ENCODE results near the gene CLIP3. TPM values are rescaled to one million over a fixed set of nuclear protein-coding genes. Genes with fewer than 3 reads are reported as not detected.

CLIP3 gene
- polyA plus RNA-seq, 2 of the 4 experiments (the other 2 are of a cell fraction): 1.1 to 1.5 TPM

GRCh38 chr19:36014012-36014924 lies 18.4 kb downstream of the CLIP3 start, which contains the start of gene ALKBH6 (continued):
- TF ChIP-seq KDM5A (IDR thresholded peaks at IDR 0.05): no peak
- peak; percentile 43; the same call in 1 of the 2 replicates for TF ChIP-seq PBX3 (IDR thresholded peaks at IDR 0.05)
- TF ChIP-seq JUNB (IDR thresholded peaks at IDR 0.05): no peak
- peak; percentile 40; the same call in 1 of the 2 replicates for TF ChIP-seq REST (IDR thresholded peaks at IDR 0.05)
- TF ChIP-seq SMC3 (IDR thresholded peaks at IDR 0.05): no peak
- no peak for TF ChIP-seq ZFP36 (IDR thresholded peaks at IDR 0.05; ENCODE audit: borderline replicate concordance, partially characterized antibody)
- TF ChIP-seq BHLHE40 (IDR thresholded peaks at IDR 0.05; ENCODE audit: low read depth, low read length): no peak
- peak; percentile 80 for TF ChIP-seq POLR2A (IDR thresholded peaks at IDR 0.05; ENCODE audit: low read length)
- TF ChIP-seq FOSB (CRISPR knock-in tag; IDR thresholded peaks at IDR 0.05): no peak
- TF ChIP-seq CBX8 (IDR thresholded peaks at IDR 0.05): no peak
- no peak for TF ChIP-seq HDAC2 (IDR thresholded peaks at IDR 0.05)
- TF ChIP-seq KDM1A (IDR thresholded peaks at IDR 0.05; ENCODE audit: low read depth): no peak
- peak; percentile 85 for TF ChIP-seq RFX5 (IDR thresholded peaks at IDR 0.05)
- TF ChIP-seq HMGXB4 (CRISPR knock-in tag; IDR thresholded peaks at IDR 0.05; ENCODE audit: borderline replicate concordance): no peak
- no peak for TF ChIP-seq HOXA7 (CRISPR knock-in tag; IDR thresholded peaks at IDR 0.05)
- TF ChIP-seq RCOR1 (IDR thresholded peaks at IDR 0.05; ENCODE audit: low read depth, low read length): no peak
- TF ChIP-seq EP300 (IDR thresholded peaks at IDR 0.05): no peak
- no peak for TF ChIP-seq ATOH8 (CRISPR knock-in tag; IDR thresholded peaks at IDR 0.05; ENCODE audit: low read depth)
- 0 out of 2 replicates have a peak, but pooled peaks have one; percentile 57 for TF ChIP-seq HOXB5 (CRISPR knock-in tag; IDR thresholded peaks at IDR 0.05)
- TF ChIP-seq MAZ (IDR thresholded peaks at IDR 0.05; ENCODE audit: borderline replicate concordance, low read depth, low read length): no peak
- no peak for TF ChIP-seq HEYL (CRISPR knock-in tag; IDR thresholded peaks at IDR 0.05)
- no peak for TF ChIP-seq POLR2AphosphoS2 (conservative IDR thresholded peaks at IDR 0.05; ENCODE audit: low read length)
- no peak for TF ChIP-seq GATA3 (IDR thresholded peaks at IDR 0.05; ENCODE audit: borderline replicate concordance)
- no peak for TF ChIP-seq NFE2L2 (conservative IDR thresholded peaks at IDR 0.05; ENCODE audit: low read length)
- no peak for TF ChIP-seq CTCF (IDR thresholded peaks at IDR 0.05)
- TF ChIP-seq JUN (IDR thresholded peaks at IDR 0.05): peak in 1 of 2 experiments; percentile 62; a peak in 1 of 5 replicates
